ENCODE measurements around the gene CDCA7L. TPM values are rescaled to one million over a fixed set of nuclear protein-coding genes. Genes with fewer than 3 reads are reported as not detected.
"Not testable (repeated sequence)": the region's sequence is repeated elsewhere in the genome, so short reads cannot be mapped to it uniquely, and the experiment has no call there.

The CDCA7L gene
- total RNA-seq, 4 donors from 2014 or later = 7.4 to 16.9 (median 10.8) TPM

DNA sequence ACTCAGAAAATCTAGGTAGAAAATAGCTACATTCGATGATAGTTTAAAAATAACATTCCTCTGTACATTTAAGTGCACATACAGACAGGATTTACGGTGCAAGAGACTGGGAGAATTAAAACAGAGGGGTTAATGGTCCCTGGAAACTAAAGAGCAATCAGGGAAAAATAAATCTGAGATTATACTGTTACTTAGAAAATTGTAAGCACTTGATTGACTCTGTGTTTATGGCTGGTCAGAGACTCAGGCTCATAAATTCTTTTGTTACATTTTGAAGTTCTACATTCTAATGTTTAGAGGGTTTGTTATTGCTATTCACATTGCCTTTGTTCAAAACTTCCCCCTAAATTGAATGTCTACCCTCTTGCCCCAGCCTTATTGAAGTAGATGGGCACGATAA is 54.4 kb downstream of the CDCA7L start:
- no peak for TF ChIP-seq POLR2A (IDR thresholded peaks at IDR 0.05)
- no peak for TF ChIP-seq EP300 (IDR thresholded peaks at IDR 0.05)
- TF ChIP-seq CTCF (IDR thresholded peaks at IDR 0.05) = no peak
- H3K4me1 ChIP-seq = no peaks in the 10 kb centered on the region
- no peaks in the 10 kb centered on the region for H3K36me3 ChIP-seq
- WGBS, 2 donors = 40 to 53% methylated on average over 3 of the region's 3 CpGs
- no peaks in the 10 kb centered on the region for H3K27me3 ChIP-seq
- no peak for DNase-seq (ENCODE audit: low spot score in 2 of 2)
- no peak overlapping the region for H3K4me3 ChIP-seq
- no peak overlapping the region for H3K27ac ChIP-seq
- no peaks in the 10 kb centered on the region for H3K9me3 ChIP-seq

- no peak overlapping the region for H3K4me3 ChIP-seq
- H3K9me3 ChIP-seq = no peaks in the 10 kb centered on the region
- 65 to 66% methylated on average over 4 of the region's 4 CpGs for WGBS, 2 donors
- TF ChIP-seq CTCF (IDR thresholded peaks at IDR 0.05) (no peak), POLR2A (IDR thresholded peaks at IDR 0.05) (no peak), EP300 (IDR thresholded peaks at IDR 0.05) (no peak)
- no peak for DNase-seq (ENCODE audit: low spot score in 2 of 2)
- H3K27me3 ChIP-seq = no peaks in the 10 kb centered on the region
- no peak overlapping the region for H3K27ac ChIP-seq
- H3K4me1 ChIP-seq = no peaks in the 10 kb centered on the region
- no peaks in the 10 kb centered on the region for H3K36me3 ChIP-seq
Measured at GRCh38 chr7:21887779-21888178, 57.9 kb downstream of the CDCA7L start.

DNA sequence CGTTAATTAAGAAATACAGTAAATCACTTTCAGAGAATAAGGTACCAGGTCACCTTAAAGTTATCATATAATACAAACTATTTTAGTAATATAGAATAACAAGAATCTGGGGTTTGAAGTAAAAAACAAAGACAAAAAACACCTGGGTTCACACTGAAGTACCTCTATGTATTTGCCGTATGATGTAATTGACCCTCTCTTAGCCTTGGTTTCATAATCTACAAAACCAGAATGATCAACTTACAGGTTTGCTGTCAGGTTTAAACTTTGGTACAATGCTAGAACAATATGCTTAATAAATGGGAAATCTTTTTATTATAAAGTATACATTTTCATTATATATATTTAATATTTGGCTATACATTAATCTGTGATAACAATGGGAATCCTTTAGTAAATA is 58.3 kb downstream of the CDCA7L start:
- no peaks in the 10 kb centered on the region for H3K4me1 ChIP-seq
- no peaks in the 10 kb centered on the region for H3K36me3 ChIP-seq
- WGBS, 2 donors = 81 to 86% methylated on average over 2 of the region's 2 CpGs
- DNase-seq (ENCODE audit: low spot score in 2 of 2) = no peak
- no peak overlapping the region for H3K27ac ChIP-seq
- H3K9me3 ChIP-seq = no peaks in the 10 kb centered on the region
- TF ChIP-seq POLR2A (IDR thresholded peaks at IDR 0.05) (no peak), CTCF (IDR thresholded peaks at IDR 0.05) (no peak), EP300 (IDR thresholded peaks at IDR 0.05) (no peak)
- H3K4me3 ChIP-seq = no peak overlapping the region
- H3K27me3 ChIP-seq = no peaks in the 10 kb centered on the region

DNA sequence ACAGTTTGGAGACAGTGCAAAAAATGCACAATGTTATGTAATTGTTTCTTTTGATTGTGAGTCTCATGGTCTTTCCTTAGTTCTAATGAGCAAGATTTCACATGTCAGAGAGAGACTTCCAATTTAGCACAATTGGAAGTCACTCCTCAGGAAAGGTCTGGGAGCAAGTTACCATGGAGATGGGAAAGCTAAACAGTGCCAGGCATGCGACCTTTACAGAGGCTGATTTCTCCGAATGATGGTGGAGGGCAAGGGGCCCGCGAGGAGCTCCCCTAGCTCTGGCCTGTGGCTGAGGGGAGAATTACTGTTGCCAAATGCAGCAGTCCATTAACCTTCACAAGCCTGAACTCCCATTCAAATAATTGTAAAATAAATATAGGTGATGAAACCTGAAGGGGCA is 59.3 kb downstream of the CDCA7L start:
- TF ChIP-seq EP300 (IDR thresholded peaks at IDR 0.05) (no peak), CTCF (IDR thresholded peaks at IDR 0.05) (no peak), POLR2A (IDR thresholded peaks at IDR 0.05) (no peak)
- DNase-seq (ENCODE audit: low spot score in 2 of 2) = no peak
- Histone ChIP-seq H3K36me3 (no peaks in the 10 kb centered on the region), H3K27ac (no peak overlapping the region), H3K9me3 (no peaks in the 10 kb centered on the region), H3K4me3 (no peak overlapping the region), H3K27me3 (no peaks in the 10 kb centered on the region), H3K4me1 (no peaks in the 10 kb centered on the region)
- 10 to 23% methylated on average over 4 of the region's 4 CpGs for WGBS, 2 donors

- 93 to 95% methylated on average over 7 of the region's 7 CpGs for WGBS, 2 donors
- H3K27me3 ChIP-seq = no peaks in the 10 kb centered on the region
- no peak overlapping the region for H3K4me3 ChIP-seq
- H3K9me3 ChIP-seq = no peaks in the 10 kb centered on the region
- no peak overlapping the region for H3K27ac ChIP-seq
- no peak for DNase-seq (ENCODE audit: low spot score in 2 of 2)
- H3K36me3 ChIP-seq = no peaks in the 10 kb centered on the region
- H3K4me1 ChIP-seq = no peaks in the 10 kb centered on the region
- TF ChIP-seq CTCF (IDR thresholded peaks at IDR 0.05) (no peak), POLR2A (IDR thresholded peaks at IDR 0.05) (no peak), EP300 (IDR thresholded peaks at IDR 0.05) (no peak)
Measured at GRCh38 chr7:21884496-21884895, 61.2 kb downstream of the CDCA7L start.

GRCh38 chr7:21883501-21883900 is 62.2 kb downstream of the CDCA7L start:
- not testable (repeated sequence) for DNase-seq (ENCODE audit: low spot score in 2 of 2); H3K9me3 ChIP-seq; H3K4me3 ChIP-seq; H3K4me1 ChIP-seq; H3K27me3 ChIP-seq; H3K27ac ChIP-seq; H3K36me3 ChIP-seq
- 93 to 95% methylated on average over 2 of the region's 2 CpGs for WGBS, 2 donors
